ENCODE data around the gene CRELD1. TPM values are rescaled to one million over a fixed set of nuclear protein-coding genes. Genes with fewer than 3 reads are reported as not detected.

The CRELD1 gene
- total and polyA plus RNA-seq, 4 donors, result 28.0 to 60.1 (median 41.7) TPM

DNA sequence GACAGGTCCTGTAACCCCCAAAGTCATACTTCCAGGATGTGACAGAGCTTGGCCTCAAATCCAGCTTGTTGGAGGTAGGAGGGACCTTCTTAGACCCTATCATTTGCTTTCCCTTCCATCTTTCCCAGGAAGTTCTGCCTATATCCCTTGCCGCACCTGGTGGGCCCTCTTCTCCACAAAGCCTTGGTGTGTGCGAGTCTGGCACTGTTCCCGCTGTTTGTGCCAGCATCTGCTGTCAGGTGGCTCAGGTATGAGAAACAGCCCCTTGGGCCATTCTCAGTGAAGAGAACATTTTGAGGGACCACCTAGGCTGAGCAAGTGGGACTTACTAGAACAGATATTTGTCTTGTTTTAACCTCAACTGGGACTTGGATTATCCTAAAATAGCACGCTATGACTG is 29.7 kb upstream of the CRELD1 start:
- ATAC-seq (ENCODE audit: insufficient read depth, low FRiP score) (no peak), DNase-seq (no peak)
- H3K36me3 ChIP-seq (ENCODE audit: control insufficient read depth in 4 of 4, insufficient read depth in 4 of 4, low read length in 4 of 4), result no peaks in the 10 kb centered on the region
- WGBS, 2 donors, result 81 to 88% methylated on average over 4 of the region's 4 CpGs
- H3K4me3 ChIP-seq, result no peak overlapping the region
- peaks cover 0 to 10% (median under 1%) of the 10 kb centered on the region in 5 donors for H3K4me1 ChIP-seq (ENCODE audit: control insufficient read depth in 5 of 5, insufficient read depth in 5 of 5, low read length in 5 of 5)
- H3K27me3 ChIP-seq (ENCODE audit: control insufficient read depth in 3 of 3, insufficient read depth in 3 of 3, low read length in 2 of 3), result no peaks in the 10 kb centered on the region
- peak overlapping the region in 1 of 2 donors; percentile 9 for H3K9ac ChIP-seq (ENCODE audit: insufficient read depth in 1 of 2, low read length in 2 of 2)
- TF ChIP-seq, protein P1, sequence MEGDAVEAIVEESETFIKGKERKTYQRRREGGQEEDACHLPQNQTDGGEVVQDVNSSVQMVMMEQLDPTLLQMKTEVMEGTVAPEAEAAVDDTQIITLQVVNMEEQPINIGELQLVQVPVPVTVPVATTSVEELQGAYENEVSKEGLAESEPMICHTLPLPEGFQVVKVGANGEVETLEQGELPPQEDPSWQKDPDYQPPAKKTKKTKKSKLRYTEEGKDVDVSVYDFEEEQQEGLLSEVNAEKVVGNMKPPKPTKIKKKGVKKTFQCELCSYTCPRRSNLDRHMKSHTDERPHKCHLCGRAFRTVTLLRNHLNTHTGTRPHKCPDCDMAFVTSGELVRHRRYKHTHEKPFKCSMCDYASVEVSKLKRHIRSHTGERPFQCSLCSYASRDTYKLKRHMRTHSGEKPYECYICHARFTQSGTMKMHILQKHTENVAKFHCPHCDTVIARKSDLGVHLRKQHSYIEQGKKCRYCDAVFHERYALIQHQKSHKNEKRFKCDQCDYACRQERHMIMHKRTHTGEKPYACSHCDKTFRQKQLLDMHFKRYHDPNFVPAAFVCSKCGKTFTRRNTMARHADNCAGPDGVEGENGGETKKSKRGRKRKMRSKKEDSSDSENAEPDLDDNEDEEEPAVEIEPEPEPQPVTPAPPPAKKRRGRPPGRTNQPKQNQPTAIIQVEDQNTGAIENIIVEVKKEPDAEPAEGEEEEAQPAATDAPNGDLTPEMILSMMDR (IDR thresholded peaks at IDR 0.05; ENCODE audit: control extremely low read depth, extremely low read depth), result no peak
- no peak overlapping the region for H3K27ac ChIP-seq (ENCODE audit: low read depth in 1 of 2, low read length in 1 of 2)
- H3K9me3 ChIP-seq (ENCODE audit: control insufficient read depth in 4 of 4, insufficient read depth in 3 of 4, low read length in 3 of 4), result no peaks in the 10 kb centered on the region

GRCh38 chr3:9906480-9906879 is 27.2 kb upstream of the CRELD1 start:
- Histone ChIP-seq H3K9me3 (ENCODE audit: control insufficient read depth in 4 of 4, insufficient read depth in 3 of 4, low read length in 3 of 4) (no peaks in the 10 kb centered on the region), H3K4me1 (ENCODE audit: control insufficient read depth in 5 of 5, insufficient read depth in 5 of 5, low read length in 5 of 5) (peaks cover 0 to 7% (median 5%) of the 10 kb centered on the region in 5 donors), H3K27me3 (ENCODE audit: control insufficient read depth in 3 of 3, insufficient read depth in 3 of 3, low read length in 2 of 3) (no peaks in the 10 kb centered on the region), H3K4me3 (no peak overlapping the region), H3K9ac (ENCODE audit: insufficient read depth in 1 of 2, low read length in 2 of 2) (no peak overlapping the region), H3K27ac (ENCODE audit: low read depth in 1 of 2, low read length in 1 of 2) (no peak overlapping the region), H3K36me3 (ENCODE audit: control insufficient read depth in 4 of 4, insufficient read depth in 4 of 4, low read length in 4 of 4) (no peaks in the 10 kb centered on the region)
- 91 to 92% methylated on average over 5 of the region's 5 CpGs for WGBS, 2 donors
- ATAC-seq (ENCODE audit: insufficient read depth, low FRiP score), result no peak
- TF ChIP-seq, protein P1 (IDR thresholded peaks at IDR 0.05; ENCODE audit: control extremely low read depth, extremely low read depth), result no peak
- DNase-seq, result no peak

DNA sequence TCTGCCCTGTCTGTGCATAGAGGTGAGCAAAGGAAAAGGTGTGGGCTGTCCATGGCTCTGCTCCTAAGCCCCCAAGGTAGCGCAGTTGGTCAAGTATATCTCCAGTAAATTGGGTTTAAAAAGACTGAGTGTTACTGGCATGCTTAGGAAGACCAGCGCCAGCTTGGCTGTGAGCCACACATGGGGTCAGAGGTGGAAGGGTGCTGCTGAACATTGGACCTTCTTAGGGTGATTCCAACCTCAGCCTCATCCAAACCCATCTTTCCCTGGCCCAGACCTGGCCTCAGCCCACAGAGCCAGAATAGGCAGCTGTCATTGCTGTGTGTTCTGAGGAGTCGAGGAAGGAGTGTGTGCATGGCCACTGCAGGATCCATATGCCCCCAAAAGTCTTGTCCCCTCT is 25.3 kb upstream of the CRELD1 start:
- whole genome bisulfite sequencing, 2 donors, result 85 to 98% methylated on average over 3 of the region's 3 CpGs
- TF ChIP-seq, protein P1 (IDR thresholded peaks at IDR 0.05; ENCODE audit: control extremely low read depth, extremely low read depth), result no peak
- no peak for ATAC-seq (ENCODE audit: insufficient read depth, low FRiP score)

More for the DNA sequence above, 25.3 kb upstream of the CRELD1 start:
- no peak for DNase-seq
- H3K4me1 ChIP-seq (ENCODE audit: control insufficient read depth in 5 of 5, insufficient read depth in 5 of 5, low read length in 5 of 5), result peaks cover 0 to 6% (median 0%) of the 10 kb centered on the region in 5 donors
- no peaks in the 10 kb centered on the region for H3K27me3 ChIP-seq (ENCODE audit: control insufficient read depth in 3 of 3, insufficient read depth in 3 of 3, low read length in 2 of 3)
- H3K9ac ChIP-seq (ENCODE audit: insufficient read depth in 1 of 2, low read length in 2 of 2), result no peak overlapping the region
- H3K9me3 ChIP-seq (ENCODE audit: control insufficient read depth in 4 of 4, insufficient read depth in 3 of 4, low read length in 3 of 4), result no peaks in the 10 kb centered on the region
- no peak overlapping the region for H3K27ac ChIP-seq (ENCODE audit: low read depth in 1 of 2, low read length in 1 of 2)
- no peaks in the 10 kb centered on the region for H3K36me3 ChIP-seq (ENCODE audit: control insufficient read depth in 4 of 4, insufficient read depth in 4 of 4, low read length in 4 of 4)
- H3K4me3 ChIP-seq, result no peak overlapping the region

Data from lung (tissue), 12 donors.